Kidney capillary endothelial cell (primary cell): Measurements from ENCODE around the gene CACNB4.
"Not testable (repeated sequence)": the region's sequence is repeated elsewhere in the genome, so short reads cannot be mapped to it uniquely, and the experiment has no call there.

ENCODE experiments used
- DNase-seq: peaks from one replicate; pipeline ENCODE4 v3.0.0-alpha.2; 2018; ENCODE audit warnings: low spot score

The CACNB4 gene

DNA sequence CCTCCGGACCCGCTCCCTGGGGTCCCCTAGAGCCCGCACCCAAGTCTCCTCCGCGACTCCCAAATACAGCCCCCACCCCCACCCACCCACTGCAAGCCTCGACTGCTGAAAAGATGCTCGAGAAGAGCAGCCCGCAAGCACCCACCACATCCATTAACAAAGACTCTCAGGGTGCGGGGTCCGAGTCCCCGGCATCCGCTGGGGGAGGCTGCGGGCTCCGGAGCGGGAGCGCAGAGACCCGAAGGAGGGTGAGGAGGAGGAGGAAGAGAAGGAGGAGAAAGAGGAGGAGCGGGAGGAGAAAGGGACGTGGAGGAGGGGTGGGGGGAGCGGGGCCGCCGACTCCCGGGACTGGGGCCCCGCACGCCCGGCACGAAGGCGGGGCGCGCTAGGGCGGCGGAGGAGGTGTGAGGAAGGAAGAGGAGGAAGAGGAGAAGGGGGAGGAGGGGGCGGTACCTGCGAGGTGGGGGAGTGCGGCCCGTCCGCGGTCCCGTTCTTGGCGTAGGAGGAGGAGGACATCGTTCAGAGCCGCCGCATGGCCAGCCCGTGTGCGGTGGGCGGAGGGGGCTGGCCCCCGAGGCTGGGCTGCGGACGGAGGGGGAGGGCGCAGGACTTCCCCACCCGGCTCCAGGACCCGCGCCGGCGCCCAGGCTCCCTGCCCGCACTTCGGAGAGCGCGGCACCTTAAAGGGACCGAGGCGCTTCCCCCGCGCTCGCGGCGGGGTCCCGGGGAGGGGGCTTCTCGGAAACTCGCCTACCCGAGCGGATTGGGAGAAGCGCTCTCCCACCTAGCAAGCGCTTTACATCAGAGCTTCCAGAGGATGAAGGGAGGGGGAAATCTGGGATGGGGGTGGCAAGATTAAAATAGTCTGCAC lies at the start of gene CACNB4:
TSS of gene CACNB4 (minus strand) at position 549 of the 871 bp plus-strand sequence.
- no peak for DNase-seq

GRCh38 chr2:152134488-152135280 lies 35.8 kb upstream of the CACNB4 start:
- DNase-seq, result peak; percentile 3

DNA sequence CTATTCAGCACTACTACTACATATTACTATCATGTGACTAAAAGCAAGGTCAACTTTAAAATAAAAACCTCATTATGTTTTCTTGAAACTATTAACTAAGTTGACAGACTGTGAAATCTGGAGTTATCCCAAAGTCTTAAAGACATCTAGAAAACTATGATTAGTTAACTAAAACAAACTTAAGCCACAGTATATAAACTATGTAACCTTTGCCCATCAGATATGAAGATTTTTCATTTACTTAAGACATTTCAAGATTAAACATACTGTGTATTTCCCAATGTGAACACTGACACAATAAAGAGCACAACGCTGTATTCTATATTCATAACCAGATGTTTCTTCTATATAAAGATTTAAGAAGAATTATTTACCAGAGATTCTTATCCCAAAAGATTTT lies 33.5 kb upstream of the CACNB4 start:
- DNase-seq, result no peak

DNA sequence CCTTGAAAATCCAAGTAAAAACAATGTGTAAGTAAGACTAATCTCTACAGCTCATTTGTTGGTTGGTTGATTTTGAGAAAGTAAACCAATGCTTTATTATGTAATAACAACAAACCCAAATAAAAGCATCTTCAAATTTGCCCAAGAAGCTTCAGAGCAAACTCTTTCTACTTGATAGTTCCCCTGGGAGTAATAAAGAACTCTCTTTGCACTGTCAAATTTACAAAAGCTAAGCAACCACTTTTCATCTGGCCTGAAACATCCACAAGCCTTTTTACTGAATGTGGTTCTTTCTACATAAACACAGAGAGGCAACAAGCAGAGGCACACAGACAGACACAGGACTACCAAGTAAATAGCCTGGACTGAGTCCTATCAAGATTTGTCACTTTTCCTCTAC lies 28.8 kb upstream of the CACNB4 start:
- DNase-seq, result no peak

DNA sequence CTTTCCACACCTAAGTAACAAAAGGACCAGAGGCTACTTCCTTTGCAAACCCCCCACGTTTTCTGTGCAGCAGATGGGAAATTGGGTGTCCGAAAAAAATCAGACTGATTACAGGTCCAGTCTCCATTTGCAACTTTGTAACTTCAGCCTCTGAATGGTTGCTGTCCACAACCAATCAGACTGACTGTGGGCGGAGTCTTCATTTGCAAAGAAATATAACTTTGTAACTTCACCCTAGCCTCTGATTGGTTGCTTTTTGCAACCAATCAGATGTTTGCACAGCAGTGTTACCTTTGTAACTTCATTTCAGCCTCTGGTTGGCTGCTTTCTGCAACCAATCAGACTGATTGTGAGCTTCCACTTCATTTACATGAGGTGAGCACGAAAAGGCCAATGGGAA lies 27.8 kb upstream of the CACNB4 start:
- no peak for DNase-seq

DNA sequence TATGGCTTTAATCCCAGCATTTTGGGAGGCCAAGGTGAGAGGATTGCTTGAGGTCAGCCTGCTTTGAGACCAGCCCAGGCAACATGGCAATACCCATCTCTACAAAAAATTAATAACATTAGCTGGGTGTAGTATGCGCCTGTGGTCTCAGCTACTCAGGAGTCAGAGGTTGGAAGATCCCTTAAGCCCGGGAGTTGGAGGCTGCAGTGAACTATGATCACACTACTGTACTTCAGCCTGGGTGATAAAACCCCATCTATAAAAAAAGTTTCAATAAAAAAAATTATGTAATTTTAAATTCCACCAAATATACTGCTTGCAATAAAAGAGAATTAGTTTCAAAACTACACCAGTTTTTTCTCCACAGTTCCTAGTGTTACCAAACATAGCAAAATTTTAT lies 23.3 kb upstream of the CACNB4 start:
- no peak for DNase-seq

DNA sequence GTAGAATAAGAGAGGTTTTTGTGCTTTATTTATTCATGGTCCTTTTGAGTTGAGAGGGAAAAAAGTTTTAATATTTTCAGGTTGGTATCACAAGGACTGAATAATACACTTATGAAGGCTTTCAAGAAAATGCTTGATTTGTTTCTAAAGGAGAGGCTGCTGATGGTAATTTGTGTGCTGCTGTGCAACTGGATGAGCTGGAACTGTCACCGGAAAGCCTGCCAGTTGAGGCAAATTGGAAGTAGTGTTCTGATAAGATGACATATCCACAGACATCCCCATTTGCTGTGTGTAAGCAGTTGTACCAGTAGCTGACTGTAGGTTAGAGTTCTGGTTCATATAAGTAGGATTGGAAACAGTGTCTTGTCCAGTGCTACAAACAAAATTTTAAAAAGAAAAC lies 21.6 kb upstream of the CACNB4 start:
- no peak for DNase-seq

- no peak for DNase-seq
Observed at GRCh38 chr2:152115952-152116351, 17.1 kb upstream of the CACNB4 start.

DNA sequence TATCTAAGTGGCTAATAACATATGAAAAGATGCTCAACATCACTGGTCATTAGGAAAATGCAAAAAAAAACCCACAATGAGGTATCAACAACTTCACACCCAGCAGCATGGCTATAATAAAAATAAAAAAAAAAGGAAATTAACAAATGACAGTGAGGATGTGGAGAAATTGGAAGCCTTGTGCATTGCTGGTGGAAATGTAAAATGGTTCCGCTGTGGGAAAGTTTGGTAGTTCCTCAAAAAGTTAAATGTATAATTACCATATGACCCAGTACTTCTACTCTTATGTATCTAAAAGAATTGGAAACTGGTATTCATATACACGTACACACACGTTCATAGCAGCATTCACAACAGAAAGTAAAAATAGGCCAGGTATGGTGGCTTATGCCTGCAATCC lies 15.5 kb upstream of the CACNB4 start:
- no peak for DNase-seq

DNA sequence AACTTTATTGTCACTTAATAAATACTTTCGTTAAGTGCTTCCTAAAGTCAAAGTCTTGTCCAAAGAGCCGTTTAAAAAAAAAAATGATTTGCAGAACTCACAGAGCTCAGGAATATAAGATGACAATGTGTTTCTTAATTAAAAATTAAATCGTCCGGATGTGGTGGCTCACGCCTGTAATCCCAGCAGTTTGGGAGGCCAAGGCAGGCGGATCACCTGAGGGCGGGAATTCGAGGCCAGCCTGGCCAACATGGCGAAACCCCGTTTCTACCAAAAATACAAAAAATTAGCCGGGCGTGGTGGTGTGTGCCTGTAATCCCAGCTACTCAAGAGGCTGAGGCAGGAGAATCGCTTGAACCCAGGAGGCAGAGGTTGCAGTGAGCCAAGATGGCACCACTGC lies 8.3 kb upstream of the CACNB4 start:
- not testable (repeated sequence) for DNase-seq

- DNase-seq, result no peak
Observed at GRCh38 chr2:152106464-152106863, 7.6 kb upstream of the CACNB4 start.

GRCh38 chr2:152103271-152103670 lies 4.4 kb upstream of the CACNB4 start:
- DNase-seq, result no peak

DNA sequence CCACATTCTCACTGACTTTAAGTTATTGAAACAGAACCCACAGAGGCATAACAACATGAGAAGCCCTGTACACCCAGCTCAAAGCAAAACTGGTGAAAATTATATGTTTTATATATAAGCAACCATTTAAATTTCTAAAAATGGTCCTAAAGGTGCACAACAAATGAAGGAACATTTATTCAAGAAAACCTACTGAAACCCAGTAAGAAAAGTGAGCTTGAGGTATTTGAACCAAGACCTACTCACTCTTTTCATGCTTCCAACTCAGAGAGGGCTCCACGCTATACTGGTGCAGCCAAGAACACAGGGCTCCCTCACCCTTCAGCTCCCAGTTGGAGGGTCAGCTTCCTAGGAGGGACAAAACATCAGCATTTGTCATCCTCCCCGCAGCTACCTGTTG lies 2.1 kb upstream of the CACNB4 start:
- DNase-seq, result no peak

DNA sequence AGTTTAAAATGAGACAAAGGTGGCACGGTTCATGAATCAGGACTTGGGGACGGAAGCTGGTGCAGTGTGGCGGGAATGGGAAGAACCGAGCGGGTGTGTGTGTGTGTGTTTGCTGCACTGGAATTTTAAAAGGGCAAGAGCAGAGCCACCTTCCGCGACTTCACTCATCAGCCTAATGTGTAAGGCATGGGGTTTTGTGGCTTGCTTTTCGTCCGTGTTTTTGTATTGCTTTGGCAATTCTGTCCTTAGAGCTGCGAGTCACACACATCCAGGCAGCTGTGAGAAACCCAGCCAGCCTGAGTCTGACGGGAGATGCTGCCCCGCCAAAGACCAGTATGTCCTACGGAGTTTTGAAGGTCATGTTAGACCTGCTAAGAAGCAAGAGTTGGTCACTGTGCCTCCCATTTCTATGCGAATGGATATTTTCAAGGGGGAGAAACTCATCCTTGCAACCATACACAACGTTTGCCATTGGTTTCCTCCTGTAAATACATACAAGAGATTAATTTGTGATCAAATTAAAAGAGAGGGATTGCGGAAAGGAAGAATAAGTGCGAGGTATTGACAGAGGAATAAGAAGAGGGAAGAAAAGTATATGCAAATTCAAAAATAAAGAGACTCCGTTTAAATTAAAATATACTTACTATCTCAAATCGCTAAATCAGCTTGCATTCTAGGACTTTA lies 665 bp upstream of the CACNB4 start:
- DNase-seq, result no peak

DNA sequence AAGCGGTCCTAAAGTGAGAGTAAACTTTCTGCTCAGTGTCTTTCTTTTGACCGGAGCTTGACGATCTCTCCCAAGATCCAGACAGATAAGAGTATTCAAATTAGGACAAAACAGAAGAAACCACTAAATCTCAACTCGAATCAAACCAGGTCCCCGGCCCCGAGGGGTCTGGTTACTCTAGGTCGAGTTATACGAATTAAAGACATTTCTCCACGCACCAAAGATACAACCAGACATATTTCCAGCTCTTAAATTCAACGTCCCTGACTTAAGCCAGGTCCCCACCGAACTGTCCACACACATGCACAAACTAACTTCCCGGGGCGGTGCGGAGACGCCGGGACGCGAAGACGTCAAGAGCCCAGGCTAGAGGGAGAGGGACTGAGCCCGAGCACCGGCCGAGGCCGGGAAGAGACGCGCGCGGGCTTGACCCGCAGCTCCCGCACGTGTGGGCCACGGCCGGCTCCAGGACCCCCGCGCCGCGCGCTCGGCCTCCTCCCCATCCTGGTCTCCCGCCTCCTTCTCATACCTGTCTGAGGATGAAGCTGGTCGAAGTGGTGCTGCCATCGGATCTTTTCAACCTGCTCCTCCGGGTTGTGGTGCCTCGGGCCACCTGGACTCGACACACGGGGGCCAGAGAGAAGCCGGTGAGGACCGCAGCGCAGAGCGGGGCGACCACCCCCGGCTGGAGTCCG lies 896 bp downstream of the CACNB4 start:
- DNase-seq, result peak; percentile 10

DNA sequence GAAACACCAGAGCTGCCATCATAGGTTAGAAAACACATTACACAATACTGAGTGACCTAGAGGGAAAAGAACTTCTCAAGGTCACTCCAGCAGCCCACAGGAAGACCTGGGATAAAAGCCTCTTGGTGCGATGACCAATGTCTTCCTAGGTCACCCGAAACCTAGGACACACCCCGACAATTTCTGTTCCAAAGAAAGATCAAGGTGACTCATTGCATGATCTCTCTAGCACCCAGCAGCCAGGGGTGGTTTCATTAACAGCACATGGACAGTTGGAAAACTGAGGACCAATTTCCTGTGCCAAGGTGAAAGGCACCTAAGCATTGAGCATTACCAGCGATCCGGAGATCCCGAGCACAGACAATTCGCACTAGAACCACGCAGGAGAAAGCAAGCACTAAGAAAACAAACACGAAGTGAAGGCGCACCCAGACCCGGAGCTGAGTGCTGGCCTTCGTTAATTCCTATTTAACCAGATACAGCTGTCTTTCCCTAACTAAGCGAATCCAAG lies 1.5 kb downstream of the CACNB4 start:
- DNase-seq, result no peak

- DNase-seq, result no peak
Observed at GRCh38 chr2:152095146-152095545, 3.7 kb downstream of the CACNB4 start.

- DNase-seq, result no peak
Observed at GRCh38 chr2:152094014-152094413, 4.8 kb downstream of the CACNB4 start.

- DNase-seq, result no peak
Observed at GRCh38 chr2:152093464-152093863, 5.4 kb downstream of the CACNB4 start.

DNA sequence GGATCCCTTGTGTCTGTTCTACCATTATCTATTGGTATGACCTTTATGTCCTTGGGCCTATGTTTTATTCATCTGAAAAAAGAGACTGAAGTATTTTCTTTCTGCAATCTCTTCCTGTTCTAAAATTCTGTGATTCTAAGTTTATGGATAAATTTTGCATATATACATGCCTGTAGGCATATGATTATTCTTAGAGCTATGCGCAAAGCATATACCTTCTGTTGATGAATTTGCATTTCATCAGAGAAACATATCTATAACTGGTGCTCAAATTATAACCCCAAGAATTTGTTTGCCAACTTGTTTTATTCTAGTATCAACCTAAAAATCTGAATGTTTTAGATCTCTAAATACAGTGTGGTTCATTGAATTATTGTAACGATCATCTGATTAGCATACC lies 6.7 kb downstream of the CACNB4 start:
- DNase-seq, result no peak

DNA sequence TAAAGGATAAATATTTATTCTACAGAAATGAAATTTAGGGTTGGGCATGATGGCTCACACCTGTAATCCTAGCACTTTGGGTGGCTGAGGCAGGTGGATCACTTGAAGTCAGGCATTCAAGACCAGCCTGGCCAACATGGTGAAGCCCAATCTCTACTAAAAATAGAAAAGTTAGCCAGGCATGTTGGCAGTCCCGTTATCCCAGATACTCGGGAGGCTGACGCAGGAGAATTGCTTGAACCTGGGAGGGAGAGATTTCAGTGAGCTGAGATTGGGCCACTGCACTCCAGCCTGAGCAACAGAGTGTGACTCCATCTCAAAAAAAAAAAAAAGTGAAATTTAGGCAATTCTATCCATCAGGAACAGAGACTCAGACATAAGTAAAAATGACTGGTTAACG lies 8.1 kb downstream of the CACNB4 start:
- not testable (repeated sequence) for DNase-seq

GRCh38 chr2:152089238-152089637 lies 9.6 kb downstream of the CACNB4 start:
- DNase-seq, result no peak
